Endometrial microvascular endothelial cells (primary cell): ENCODE measurements around the gene SLC17A4. TPM values are rescaled to one million over a fixed set of nuclear protein-coding genes. Genes with fewer than 3 reads are reported as not detected.
"Not testable (repeated sequence)": the region's sequence is repeated elsewhere in the genome, so short reads cannot be mapped to it uniquely, and the experiment has no call there.

Experiments used
- in situ Hi-C: cut with HindIII; loops from 2 replicates; pipeline ENCODE4 v1.10.0; 2017; ENCODE audit warnings: low sequenced_read_pairs, low pct_unique_long_range_greater_than_20kb; ENCODE audit errors: inconsistent ontology term
- total RNA-seq: library from RNA; depleted of rRNA; stranded (reverse); fragments of >200 nt; gene quantifications from one replicate; pipeline ENCODE4 v1.2.3, GENCODE V29; 2015; ENCODE audit errors: inconsistent ontology term

Gene SLC17A4
- total RNA-seq, 1 donor from 2014 or later: not detected

GRCh38 chr6:25748049-25748448 lies 6.5 kb upstream of the SLC17A4 start:
- in situ Hi-C loops: no loop called here

DNA sequence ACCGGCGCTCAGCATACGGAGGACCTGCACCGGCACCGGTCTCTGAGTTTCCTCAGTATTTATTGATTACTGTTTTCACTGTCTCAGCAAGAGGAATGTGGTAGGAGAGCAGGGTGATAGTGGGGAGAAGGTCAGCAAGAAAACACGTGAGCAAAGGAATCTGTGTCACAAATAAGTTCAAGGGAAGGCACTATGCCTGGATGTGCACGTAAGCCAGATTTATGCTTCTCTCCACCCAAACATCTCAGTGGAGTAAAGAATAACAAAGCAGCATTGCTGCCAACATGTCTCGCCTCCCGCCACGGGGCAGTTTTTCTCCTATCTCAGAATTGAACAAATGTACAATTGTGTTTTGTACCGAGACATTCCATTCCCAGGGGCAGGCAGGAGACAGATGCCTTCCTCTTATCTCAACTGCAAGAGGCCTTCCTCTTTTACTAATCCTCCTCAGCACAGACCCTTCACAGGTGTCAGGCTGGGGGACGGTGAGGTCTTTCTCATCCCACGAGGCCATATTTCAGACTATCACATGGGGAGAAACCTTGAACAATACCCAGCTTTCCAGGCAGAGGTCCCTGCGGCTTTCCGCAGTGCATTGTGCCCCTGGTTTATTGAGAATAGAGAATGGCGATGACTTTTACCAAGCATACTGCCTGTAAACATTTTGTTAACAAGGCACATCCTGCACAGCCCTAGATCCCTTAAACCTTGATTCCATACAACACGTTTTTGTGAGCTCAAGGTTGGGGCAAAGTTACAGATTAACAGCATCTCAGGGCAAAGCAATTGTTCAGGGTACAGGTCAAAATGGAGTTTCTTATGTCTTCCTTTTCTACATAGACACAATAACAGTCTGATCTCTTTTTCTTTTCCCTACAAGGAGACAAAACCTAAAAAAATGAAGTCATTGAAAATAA lies 5.7 kb upstream of the SLC17A4 start:
- in situ Hi-C loops: not testable (repeated sequence)

- in situ Hi-C loops: no loop called here
These were observed 4.7 kb upstream of the SLC17A4 start for GRCh38 chr6:25749837-25750236.

DNA sequence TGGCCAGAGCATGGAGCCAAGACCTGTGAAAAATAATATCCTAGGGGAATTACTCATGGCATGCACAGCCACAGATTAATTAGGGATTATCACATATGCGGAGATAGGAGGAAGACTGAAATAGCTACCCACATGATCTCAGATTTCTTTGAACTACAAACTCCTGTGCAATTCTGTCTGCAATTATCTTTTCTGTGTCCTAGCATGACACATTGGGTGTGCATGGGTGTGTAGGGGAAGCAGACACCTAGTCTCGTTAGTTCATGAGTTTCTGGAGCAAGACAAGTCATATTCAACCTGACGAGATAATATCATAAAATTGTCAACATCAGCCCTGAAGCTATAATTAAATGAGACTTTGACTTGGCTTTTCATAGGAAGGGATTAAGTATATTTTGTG lies 3.6 kb upstream of the SLC17A4 start:
- in situ Hi-C loops: no loop called here

DNA sequence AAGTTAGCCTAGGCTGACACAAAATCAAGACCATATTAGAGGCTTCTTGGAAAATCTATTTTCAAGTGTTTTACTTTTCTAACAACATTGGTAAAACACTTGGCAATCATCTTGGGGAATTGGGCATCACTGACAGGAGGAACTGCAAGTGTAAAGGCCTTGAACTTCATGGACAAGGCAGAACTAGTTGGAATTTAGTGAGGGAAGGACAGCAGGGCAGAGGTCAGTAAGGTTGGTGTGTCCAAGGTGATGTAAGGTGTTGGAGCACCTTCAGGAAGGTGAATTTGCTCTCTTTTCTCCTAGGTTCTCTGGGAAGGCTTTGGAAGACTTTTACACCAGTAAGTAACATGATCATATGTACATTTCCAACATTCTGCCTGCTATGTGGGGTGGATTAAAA lies 1.5 kb upstream of the SLC17A4 start:
- in situ Hi-C loops: no loop called here

- in situ Hi-C loops: no loop called here
These were observed 941 bp downstream of the SLC17A4 start for GRCh38 chr6:25755483-25755882.

- in situ Hi-C loops: no loop called here
These were observed 2.1 kb downstream of the SLC17A4 start for GRCh38 chr6:25756382-25757363.

- in situ Hi-C loops: no loop called here
These were observed 3.5 kb downstream of the SLC17A4 start for GRCh38 chr6:25757936-25758642.

GRCh38 chr6:25764611-25765010 lies 10.1 kb downstream of the SLC17A4 start:
- in situ Hi-C loops: no loop called here

DNA sequence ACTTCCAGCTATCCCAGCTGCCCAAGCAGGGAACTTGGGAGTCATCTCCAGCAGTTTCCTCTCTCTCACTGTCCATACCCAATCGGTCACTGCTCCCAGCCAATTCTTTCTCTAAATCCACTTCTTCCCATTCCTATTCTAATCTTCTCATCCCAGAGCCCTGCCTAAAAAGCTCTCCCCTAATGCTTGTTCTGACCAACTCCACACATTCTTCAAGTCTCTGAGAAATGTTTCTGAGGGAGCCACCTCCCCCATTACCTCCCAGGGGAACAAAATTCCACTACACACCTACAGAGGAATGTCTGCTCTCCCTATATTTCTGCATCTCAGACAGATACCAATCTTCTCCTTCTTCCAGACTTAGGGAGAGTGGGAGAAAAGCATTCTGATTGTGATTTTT lies 14.0 kb downstream of the SLC17A4 start:
- in situ Hi-C loops: no loop called here

- in situ Hi-C loops: no loop called here
These were observed 15.4 kb downstream of the SLC17A4 start for GRCh38 chr6:25769983-25770382.

DNA sequence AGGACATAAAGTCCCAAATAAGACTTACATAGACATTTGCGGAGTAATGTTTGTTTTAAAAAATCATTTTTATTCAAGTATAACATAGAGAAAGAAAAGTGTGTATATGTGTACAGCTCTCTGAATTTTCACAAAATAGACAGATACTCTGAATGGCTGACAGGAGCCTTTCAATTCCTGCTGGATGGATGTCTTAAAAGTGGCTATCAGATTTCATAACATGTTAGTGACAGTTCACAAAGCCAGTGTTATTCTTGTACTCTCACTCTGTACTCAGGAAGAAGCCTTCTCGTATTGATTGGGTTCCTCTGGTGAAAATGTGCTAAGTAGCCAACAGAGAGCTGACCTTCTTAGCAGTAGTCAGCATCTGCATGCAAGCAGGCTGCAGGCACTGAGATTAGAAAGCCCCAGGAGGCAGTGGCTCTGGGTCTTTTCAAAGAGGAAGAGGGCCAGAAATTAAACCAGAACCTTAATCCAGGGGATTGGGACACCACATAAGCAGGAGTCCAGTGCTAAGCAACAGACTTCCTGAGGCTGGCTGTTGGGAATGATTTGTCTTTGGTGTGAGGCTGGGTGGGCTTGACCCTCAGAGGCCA lies 19.7 kb downstream of the SLC17A4 start:
- in situ Hi-C loops: no loop called here

DNA sequence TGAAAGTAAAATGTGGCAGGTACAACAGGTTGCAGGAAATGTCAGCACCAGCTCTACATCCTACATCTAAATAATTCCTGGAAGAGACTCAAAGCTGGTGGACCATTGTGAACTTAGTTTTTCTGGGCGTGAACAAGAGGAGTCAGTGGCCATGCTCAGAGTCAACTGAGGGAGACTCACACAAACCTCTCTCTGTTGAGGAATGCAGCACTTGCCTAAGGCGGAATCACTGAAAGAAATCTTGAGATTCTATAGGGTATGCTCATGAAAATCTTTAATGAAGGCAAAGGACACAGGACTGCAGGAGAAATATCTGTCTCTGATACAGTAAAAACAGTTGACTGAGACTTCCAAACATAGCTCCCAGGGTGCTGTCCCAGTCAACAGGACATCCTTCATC lies 22.5 kb downstream of the SLC17A4 start:
- in situ Hi-C loops: loop anchor here (25.0 kb wide), 1 partner anchor 110 kb away; no protein-coding TSS in a partner anchor

DNA sequence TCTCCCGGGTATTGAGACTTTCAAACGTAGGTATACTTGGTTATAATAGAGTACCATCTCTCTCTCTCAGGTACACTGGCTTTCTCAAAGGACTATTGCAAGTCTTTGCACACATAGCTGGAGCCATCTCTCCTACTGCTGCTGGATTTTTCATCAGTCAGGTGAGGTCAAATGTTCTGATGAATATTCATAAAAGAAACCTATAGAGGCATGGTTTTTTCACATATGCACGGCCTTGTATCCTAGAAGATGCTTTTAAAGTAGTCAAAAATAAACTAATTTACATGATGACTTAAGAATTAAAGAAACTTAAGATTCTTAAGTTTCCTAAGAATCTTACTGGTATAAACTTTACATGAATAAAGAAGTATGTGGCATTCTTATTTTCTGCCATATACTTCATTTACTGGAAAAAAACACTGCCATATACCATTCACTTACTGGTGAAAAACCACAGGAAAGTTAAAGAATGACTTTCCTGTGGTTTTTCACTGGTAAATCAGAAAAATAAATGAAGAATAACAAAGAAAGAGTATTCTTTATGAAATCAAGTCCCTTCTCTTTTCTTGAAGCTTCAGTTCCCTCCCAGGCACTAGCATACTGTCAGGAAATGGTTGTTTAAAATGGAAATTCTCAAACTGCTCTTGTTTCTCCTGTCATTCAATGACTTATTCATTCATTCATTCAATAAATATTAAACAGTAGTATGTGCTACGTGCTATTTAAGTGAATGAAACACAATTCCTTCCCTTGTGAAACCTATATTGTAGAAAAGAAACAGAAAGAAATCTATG lies 23.5 kb downstream of the SLC17A4 start:
- in situ Hi-C loops: loop anchor here (25.0 kb wide), 1 partner anchor 109 kb away; no protein-coding TSS in a partner anchor

- in situ Hi-C loops: loop anchor here (25.0 kb wide), 1 partner anchor 106 kb away; no protein-coding TSS in a partner anchor
These were observed 26.6 kb downstream of the SLC17A4 start for GRCh38 chr6:25781134-25781533.

DNA sequence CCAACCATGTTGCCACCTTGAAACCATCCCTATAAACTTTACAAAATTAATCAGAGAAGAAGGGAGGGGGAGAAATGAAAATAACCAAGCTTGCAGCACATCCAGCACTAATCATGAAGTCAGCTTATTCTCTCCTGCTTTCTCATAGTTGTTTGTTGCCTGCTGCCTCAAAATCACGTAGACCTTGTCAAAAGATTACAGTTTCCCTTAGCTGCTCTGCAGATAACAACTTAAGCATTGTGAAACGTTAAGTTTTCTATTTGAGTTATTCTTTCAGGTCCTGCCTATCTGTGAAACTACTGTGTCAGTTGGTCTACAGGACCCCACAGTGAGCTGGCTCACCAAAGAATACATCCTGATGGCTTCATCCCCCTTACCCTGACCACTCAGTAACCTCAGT lies 32.9 kb downstream of the SLC17A4 start:
- in situ Hi-C loops: loop anchor here (25.0 kb wide), 1 partner anchor 100 kb away; no protein-coding TSS in a partner anchor

- in situ Hi-C loops: loop anchor here (25.0 kb wide), 1 partner anchor 99 kb away; no protein-coding TSS in a partner anchor
These were observed 33.9 kb downstream of the SLC17A4 start for GRCh38 chr6:25788305-25788922.
